ENCODE data around the gene IL22RA1. TPM values are rescaled to one million over a fixed set of nuclear protein-coding genes. Genes with fewer than 3 reads are reported as not detected.
A peak's percentile ranks its signal among the peaks of the same experiment; 100 is the strongest.

Gene IL22RA1
- total RNA-seq, 1 donor from 2014 or later, result 0.83 TPM

GRCh38 chr1:24122776-24123175 is 20.2 kb downstream of the IL22RA1 start:
- Histone ChIP-seq H3K27me3 (ENCODE audit: low read depth) (no peaks in the 10 kb centered on the region), H3K4me3 (no peak overlapping the region), H3K27ac (no peak overlapping the region), H3K4me1 (peaks cover 11% of the 10 kb centered on the region), H3K9me3 (no peaks in the 10 kb centered on the region), H3K36me3 (no peaks in the 10 kb centered on the region)
- no peak for TF ChIP-seq CTCF (IDR thresholded peaks at IDR 0.05)
- DNase-seq, result peak; percentile 20
- no peak for ATAC-seq
- intact Hi-C loops (cut with DNase I), result no loop called here

- TF ChIP-seq CTCF (IDR thresholded peaks at IDR 0.05), result no peak
- no peak for ATAC-seq
- Histone ChIP-seq H3K4me1 (peaks cover 11% of the 10 kb centered on the region), H3K9me3 (no peaks in the 10 kb centered on the region), H3K4me3 (no peak overlapping the region), H3K36me3 (no peaks in the 10 kb centered on the region), H3K27me3 (ENCODE audit: low read depth) (no peaks in the 10 kb centered on the region), H3K27ac (no peak overlapping the region)
- intact Hi-C loops (cut with DNase I), result no loop called here
- DNase-seq, result peak; percentile 35
These were observed 21.5 kb downstream of the IL22RA1 start for GRCh38 chr1:24121406-24121805.

GRCh38 chr1:24120965-24121364 is 22.0 kb downstream of the IL22RA1 start:
- Histone ChIP-seq H3K9me3 (no peaks in the 10 kb centered on the region), H3K4me1 (peaks cover 11% of the 10 kb centered on the region), H3K27me3 (ENCODE audit: low read depth) (no peaks in the 10 kb centered on the region), H3K27ac (no peak overlapping the region), H3K4me3 (no peak overlapping the region), H3K36me3 (no peaks in the 10 kb centered on the region)
- no peak for TF ChIP-seq CTCF (IDR thresholded peaks at IDR 0.05)
- intact Hi-C loops (cut with DNase I), result no loop called here
- DNase-seq (no peak), ATAC-seq (no peak)

GRCh38 chr1:24119859-24120756 is 22.8 kb downstream of the IL22RA1 start:
- ATAC-seq, result peak; percentile 85
- intact Hi-C loops (cut with DNase I), result no loop called here
- Histone ChIP-seq H3K4me1 (peaks cover 11% of the 10 kb centered on the region), H3K4me3 (no peak overlapping the region), H3K27ac (peak overlapping the region; percentile 58), H3K27me3 (ENCODE audit: low read depth) (no peaks in the 10 kb centered on the region), H3K36me3 (no peaks in the 10 kb centered on the region), H3K9me3 (no peaks in the 10 kb centered on the region)
- DNase-seq, result peak; percentile 66
- no peak for TF ChIP-seq CTCF (IDR thresholded peaks at IDR 0.05)

- no peak for TF ChIP-seq CTCF (IDR thresholded peaks at IDR 0.05)
- H3K27me3 ChIP-seq (ENCODE audit: low read depth), result peaks cover under 1% of the 10 kb centered on the region
- DNase-seq (peak; percentile 4), ATAC-seq (no peak)
- peak overlapping the region; percentile 58 for H3K27ac ChIP-seq
- H3K9me3 ChIP-seq, result no peaks in the 10 kb centered on the region
- no peaks in the 10 kb centered on the region for H3K36me3 ChIP-seq
- H3K4me3 ChIP-seq, result no peak overlapping the region
- intact Hi-C loops (cut with DNase I), result no loop called here
- peaks cover 11% of the 10 kb centered on the region for H3K4me1 ChIP-seq
These were observed 23.5 kb downstream of the IL22RA1 start for GRCh38 chr1:24119489-24119858.

Data from lower lobe of right lung (tissue), 2 donors.